GM21526 (cell line): ENCODE data around the gene SLC39A12.

Experiments used
- ATAC-seq: cut with Tn5 transposase; IDR thresholded peaks from one replicate; pipeline ENCODE4 v1.9.1; 2021; ENCODE audit warnings: moderate library complexity; ENCODE audit not compliant: unreplicated experiment, low FRiP score

The SLC39A12 gene

GRCh38 chr10:18043148-18044006 is 91.7 kb downstream of the SLC39A12 start:
- ATAC-seq = no peak

- ATAC-seq = no peak
Observed at GRCh38 chr10:18044976-18045720, 93.4 kb downstream of the SLC39A12 start.

GRCh38 chr10:18056583-18056982 is 104.9 kb downstream of the SLC39A12 start:
- no peak for ATAC-seq

- no peak for ATAC-seq
Observed at GRCh38 chr10:18059826-18060559, 108.3 kb downstream of the SLC39A12 start.

GRCh38 chr10:18066947-18067346 is 115.2 kb downstream of the SLC39A12 start:
- ATAC-seq = no peak

GRCh38 chr10:18068401-18068800 is 116.7 kb downstream of the SLC39A12 start:
- ATAC-seq = no peak

- no peak for ATAC-seq
Observed at GRCh38 chr10:18071591-18071990, 119.9 kb downstream of the SLC39A12 start.

GRCh38 chr10:18073314-18073713 is 121.6 kb downstream of the SLC39A12 start:
- ATAC-seq = no peak

GRCh38 chr10:18075881-18076280 is 124.2 kb downstream of the SLC39A12 start:
- no peak for ATAC-seq

GRCh38 chr10:18079665-18080295 is 128.1 kb downstream of the SLC39A12 start:
- ATAC-seq = no peak

- no peak for ATAC-seq
Observed at GRCh38 chr10:18082381-18082780, 130.7 kb downstream of the SLC39A12 start.

GRCh38 chr10:18085855-18086254 is 134.1 kb downstream of the SLC39A12 start:
- no peak for ATAC-seq

GRCh38 chr10:18086746-18087145 is 135.0 kb downstream of the SLC39A12 start:
- ATAC-seq = no peak

- no peak for ATAC-seq
Observed at GRCh38 chr10:18087355-18087754, 135.6 kb downstream of the SLC39A12 start.
